ENCODE data around the gene ADGRG3.

Gene ADGRG3

GRCh38 chr16:57722651-57723050 is 54.5 kb downstream of the ADGRG3 start:
- Histone ChIP-seq H3K4me3 (ENCODE audit: insufficient read depth, low read depth, low read length, poor library complexity, severe bottlenecking) (no peak overlapping the region), H3K4me1 (ENCODE audit: control insufficient read depth, insufficient read depth, low read length, poor library complexity, severe bottlenecking) (no peaks in the 10 kb centered on the region)

GRCh38 chr16:57723170-57723569 is 55.1 kb downstream of the ADGRG3 start:
- Histone ChIP-seq H3K4me3 (ENCODE audit: insufficient read depth, low read depth, low read length, poor library complexity, severe bottlenecking) (no peak overlapping the region), H3K27me3 (replicated peaks; ENCODE audit: control insufficient read depth, insufficient read depth, low read length, poor library complexity, severe bottlenecking) (no peaks in the 10 kb centered on the region), H3K36me3 (ENCODE audit: control insufficient read depth, insufficient read depth, low read length) (no peaks in the 10 kb centered on the region), H3K4me1 (ENCODE audit: control insufficient read depth, insufficient read depth, low read length, poor library complexity, severe bottlenecking) (no peaks in the 10 kb centered on the region), H3K9me3 (ENCODE audit: control insufficient read depth, low read length) (no peaks in the 10 kb centered on the region), H3K27ac (ENCODE audit: insufficient read depth, low read length, poor library complexity, severe bottlenecking) (no peak overlapping the region)
- no peak for DNase-seq

More at GRCh38 chr16:57722651-57723050, 54.5 kb downstream of the ADGRG3 start:
- Histone ChIP-seq H3K36me3 (ENCODE audit: control insufficient read depth, insufficient read depth, low read length) (no peaks in the 10 kb centered on the region), H3K9me3 (ENCODE audit: control insufficient read depth, low read length) (no peaks in the 10 kb centered on the region), H3K27me3 (replicated peaks; ENCODE audit: control insufficient read depth, insufficient read depth, low read length, poor library complexity, severe bottlenecking) (no peaks in the 10 kb centered on the region), H3K27ac (ENCODE audit: insufficient read depth, low read length, poor library complexity, severe bottlenecking) (no peak overlapping the region)
- DNase-seq = no peak

DNA sequence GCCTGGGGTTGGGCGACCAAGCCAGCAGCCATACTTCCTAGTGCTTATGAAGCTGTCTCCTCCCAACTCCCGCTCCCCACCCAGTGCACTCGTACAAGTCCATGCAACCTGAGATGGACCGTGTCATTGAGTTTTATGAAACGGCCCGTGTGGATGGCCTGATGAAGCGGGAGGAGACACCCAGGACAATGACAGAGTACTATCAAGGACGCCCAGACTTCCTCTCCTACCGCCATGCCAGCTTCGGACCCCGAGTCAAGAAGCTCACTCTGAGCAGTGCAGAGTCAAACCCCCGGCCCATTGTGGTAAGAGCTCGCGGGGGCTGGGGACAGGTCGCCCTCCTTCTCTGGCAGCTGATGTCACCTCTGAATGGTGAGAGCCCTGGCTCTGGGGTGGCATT is 56.4 kb downstream of the ADGRG3 start:
- H3K27me3 ChIP-seq (replicated peaks; ENCODE audit: control insufficient read depth, insufficient read depth, low read length, poor library complexity, severe bottlenecking) = no peaks in the 10 kb centered on the region
- DNase-seq = no peak
- no peak overlapping the region for H3K27ac ChIP-seq (ENCODE audit: insufficient read depth, low read length, poor library complexity, severe bottlenecking)
- H3K9me3 ChIP-seq (ENCODE audit: control insufficient read depth, low read length) = no peaks in the 10 kb centered on the region
- H3K36me3 ChIP-seq (ENCODE audit: control insufficient read depth, insufficient read depth, low read length) = no peaks in the 10 kb centered on the region
- no peaks in the 10 kb centered on the region for H3K4me1 ChIP-seq (ENCODE audit: control insufficient read depth, insufficient read depth, low read length, poor library complexity, severe bottlenecking)
- H3K4me3 ChIP-seq (ENCODE audit: insufficient read depth, low read depth, low read length, poor library complexity, severe bottlenecking) = no peak overlapping the region

- Histone ChIP-seq H3K4me3 (ENCODE audit: insufficient read depth, low read depth, low read length, poor library complexity, severe bottlenecking) (no peak overlapping the region), H3K27ac (ENCODE audit: insufficient read depth, low read length, poor library complexity, severe bottlenecking) (no peak overlapping the region), H3K4me1 (ENCODE audit: control insufficient read depth, insufficient read depth, low read length, poor library complexity, severe bottlenecking) (no peaks in the 10 kb centered on the region), H3K9me3 (ENCODE audit: control insufficient read depth, low read length) (no peaks in the 10 kb centered on the region), H3K27me3 (replicated peaks; ENCODE audit: control insufficient read depth, insufficient read depth, low read length, poor library complexity, severe bottlenecking) (no peaks in the 10 kb centered on the region), H3K36me3 (ENCODE audit: control insufficient read depth, insufficient read depth, low read length) (no peaks in the 10 kb centered on the region)
- no peak for DNase-seq
These were observed 57.0 kb downstream of the ADGRG3 start for GRCh38 chr16:57725151-57725550.

GRCh38 chr16:57725554-57725953 is 57.4 kb downstream of the ADGRG3 start:
- H3K4me1 ChIP-seq (ENCODE audit: control insufficient read depth, insufficient read depth, low read length, poor library complexity, severe bottlenecking) = no peaks in the 10 kb centered on the region
- no peak overlapping the region for H3K27ac ChIP-seq (ENCODE audit: insufficient read depth, low read length, poor library complexity, severe bottlenecking)
- no peaks in the 10 kb centered on the region for H3K27me3 ChIP-seq (replicated peaks; ENCODE audit: control insufficient read depth, insufficient read depth, low read length, poor library complexity, severe bottlenecking)
- H3K4me3 ChIP-seq (ENCODE audit: insufficient read depth, low read depth, low read length, poor library complexity, severe bottlenecking) = no peak overlapping the region
- no peak for DNase-seq
- no peaks in the 10 kb centered on the region for H3K9me3 ChIP-seq (ENCODE audit: control insufficient read depth, low read length)
- H3K36me3 ChIP-seq (ENCODE audit: control insufficient read depth, insufficient read depth, low read length) = no peaks in the 10 kb centered on the region

- H3K4me3 ChIP-seq (ENCODE audit: insufficient read depth, low read depth, low read length, poor library complexity, severe bottlenecking) = no peak overlapping the region
- DNase-seq = no peak
- no peaks in the 10 kb centered on the region for H3K9me3 ChIP-seq (ENCODE audit: control insufficient read depth, low read length)
- H3K4me1 ChIP-seq (ENCODE audit: control insufficient read depth, insufficient read depth, low read length, poor library complexity, severe bottlenecking) = no peaks in the 10 kb centered on the region
- no peaks in the 10 kb centered on the region for H3K36me3 ChIP-seq (ENCODE audit: control insufficient read depth, insufficient read depth, low read length)
- no peaks in the 10 kb centered on the region for H3K27me3 ChIP-seq (replicated peaks; ENCODE audit: control insufficient read depth, insufficient read depth, low read length, poor library complexity, severe bottlenecking)
- H3K27ac ChIP-seq (ENCODE audit: insufficient read depth, low read length, poor library complexity, severe bottlenecking) = no peak overlapping the region
These were observed 57.9 kb downstream of the ADGRG3 start for GRCh38 chr16:57725976-57726375.

- Histone ChIP-seq H3K27ac (ENCODE audit: insufficient read depth, low read length, poor library complexity, severe bottlenecking) (no peak overlapping the region), H3K4me1 (ENCODE audit: control insufficient read depth, insufficient read depth, low read length, poor library complexity, severe bottlenecking) (no peaks in the 10 kb centered on the region), H3K4me3 (ENCODE audit: insufficient read depth, low read depth, low read length, poor library complexity, severe bottlenecking) (no peak overlapping the region), H3K9me3 (ENCODE audit: control insufficient read depth, low read length) (no peaks in the 10 kb centered on the region), H3K36me3 (ENCODE audit: control insufficient read depth, insufficient read depth, low read length) (no peaks in the 10 kb centered on the region), H3K27me3 (replicated peaks; ENCODE audit: control insufficient read depth, insufficient read depth, low read length, poor library complexity, severe bottlenecking) (no peaks in the 10 kb centered on the region)
- no peak for DNase-seq
These were observed 58.4 kb downstream of the ADGRG3 start for GRCh38 chr16:57726433-57726947.

DNA sequence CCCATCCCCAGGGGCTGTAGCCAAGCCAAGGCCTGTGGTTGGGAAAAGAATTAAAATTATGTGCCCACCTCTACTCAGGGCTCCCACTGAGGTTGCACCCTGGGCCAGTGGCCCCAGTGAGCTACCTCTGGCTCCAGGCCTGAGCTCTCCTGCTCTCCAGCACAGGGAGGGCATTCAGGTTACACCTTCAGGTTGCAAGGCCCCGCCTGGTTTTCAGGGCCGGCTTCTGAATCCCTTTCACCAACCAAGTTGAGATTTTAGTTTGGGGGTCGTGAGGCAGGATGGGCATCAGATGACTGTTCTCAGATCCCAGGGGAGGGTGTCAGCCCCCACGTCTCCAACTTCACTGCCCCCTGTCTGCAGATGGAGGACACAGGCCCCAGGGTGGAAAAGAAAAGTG is 59.5 kb downstream of the ADGRG3 start:
- Histone ChIP-seq H3K27ac (ENCODE audit: insufficient read depth, low read length, poor library complexity, severe bottlenecking) (no peak overlapping the region), H3K36me3 (ENCODE audit: control insufficient read depth, insufficient read depth, low read length) (no peaks in the 10 kb centered on the region), H3K27me3 (replicated peaks; ENCODE audit: control insufficient read depth, insufficient read depth, low read length, poor library complexity, severe bottlenecking) (no peaks in the 10 kb centered on the region), H3K9me3 (ENCODE audit: control insufficient read depth, low read length) (no peaks in the 10 kb centered on the region), H3K4me1 (ENCODE audit: control insufficient read depth, insufficient read depth, low read length, poor library complexity, severe bottlenecking) (no peaks in the 10 kb centered on the region), H3K4me3 (ENCODE audit: insufficient read depth, low read depth, low read length, poor library complexity, severe bottlenecking) (no peak overlapping the region)
- no peak for DNase-seq

GRCh38 chr16:57728336-57729181 is 60.5 kb downstream of the ADGRG3 start:
- H3K9me3 ChIP-seq (ENCODE audit: control insufficient read depth, low read length) = no peaks in the 10 kb centered on the region
- no peak for DNase-seq
- no peaks in the 10 kb centered on the region for H3K36me3 ChIP-seq (ENCODE audit: control insufficient read depth, insufficient read depth, low read length)
- H3K27ac ChIP-seq (ENCODE audit: insufficient read depth, low read length, poor library complexity, severe bottlenecking) = no peak overlapping the region
- H3K4me1 ChIP-seq (ENCODE audit: control insufficient read depth, insufficient read depth, low read length, poor library complexity, severe bottlenecking) = no peaks in the 10 kb centered on the region
- no peaks in the 10 kb centered on the region for H3K27me3 ChIP-seq (replicated peaks; ENCODE audit: control insufficient read depth, insufficient read depth, low read length, poor library complexity, severe bottlenecking)
- H3K4me3 ChIP-seq (ENCODE audit: insufficient read depth, low read depth, low read length, poor library complexity, severe bottlenecking) = no peak overlapping the region

GRCh38 chr16:57729182-57729484 is 61.0 kb downstream of the ADGRG3 start:
- H3K36me3 ChIP-seq (ENCODE audit: control insufficient read depth, insufficient read depth, low read length) = no peaks in the 10 kb centered on the region
- H3K4me3 ChIP-seq (ENCODE audit: insufficient read depth, low read depth, low read length, poor library complexity, severe bottlenecking) = no peak overlapping the region
- no peaks in the 10 kb centered on the region for H3K27me3 ChIP-seq (replicated peaks; ENCODE audit: control insufficient read depth, insufficient read depth, low read length, poor library complexity, severe bottlenecking)
- H3K9me3 ChIP-seq (ENCODE audit: control insufficient read depth, low read length) = no peaks in the 10 kb centered on the region
- no peaks in the 10 kb centered on the region for H3K4me1 ChIP-seq (ENCODE audit: control insufficient read depth, insufficient read depth, low read length, poor library complexity, severe bottlenecking)
- H3K27ac ChIP-seq (ENCODE audit: insufficient read depth, low read length, poor library complexity, severe bottlenecking) = no peak overlapping the region
- DNase-seq = no peak
